Measurements from ENCODE around the gene APP.

DNA sequence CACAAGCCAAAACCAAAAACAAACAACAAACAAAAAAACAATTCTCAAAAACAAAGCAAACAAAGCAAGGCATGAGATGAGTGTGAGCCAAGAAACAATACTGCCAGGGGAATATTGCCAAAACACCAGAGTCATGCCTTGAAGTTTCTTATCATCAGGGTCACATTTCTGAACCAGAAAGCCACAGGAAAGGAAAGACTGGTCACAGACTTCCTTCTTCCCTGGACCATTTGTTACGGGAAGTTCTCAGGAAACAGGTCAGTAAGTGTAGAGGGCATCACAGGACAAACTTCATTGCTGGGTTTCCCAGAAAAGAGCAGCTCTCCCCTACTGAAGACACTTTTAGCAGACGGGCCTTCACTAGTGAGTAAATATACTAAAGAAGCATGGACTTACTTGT, 244.6 kb downstream of the APP start:
- no peak for TF ChIP-seq EZH2 (IDR thresholded peaks at IDR 0.05; ENCODE audit: borderline replicate concordance, low read depth, low read length, poor library complexity, severe bottlenecking)
- TF ChIP-seq, protein P1, sequence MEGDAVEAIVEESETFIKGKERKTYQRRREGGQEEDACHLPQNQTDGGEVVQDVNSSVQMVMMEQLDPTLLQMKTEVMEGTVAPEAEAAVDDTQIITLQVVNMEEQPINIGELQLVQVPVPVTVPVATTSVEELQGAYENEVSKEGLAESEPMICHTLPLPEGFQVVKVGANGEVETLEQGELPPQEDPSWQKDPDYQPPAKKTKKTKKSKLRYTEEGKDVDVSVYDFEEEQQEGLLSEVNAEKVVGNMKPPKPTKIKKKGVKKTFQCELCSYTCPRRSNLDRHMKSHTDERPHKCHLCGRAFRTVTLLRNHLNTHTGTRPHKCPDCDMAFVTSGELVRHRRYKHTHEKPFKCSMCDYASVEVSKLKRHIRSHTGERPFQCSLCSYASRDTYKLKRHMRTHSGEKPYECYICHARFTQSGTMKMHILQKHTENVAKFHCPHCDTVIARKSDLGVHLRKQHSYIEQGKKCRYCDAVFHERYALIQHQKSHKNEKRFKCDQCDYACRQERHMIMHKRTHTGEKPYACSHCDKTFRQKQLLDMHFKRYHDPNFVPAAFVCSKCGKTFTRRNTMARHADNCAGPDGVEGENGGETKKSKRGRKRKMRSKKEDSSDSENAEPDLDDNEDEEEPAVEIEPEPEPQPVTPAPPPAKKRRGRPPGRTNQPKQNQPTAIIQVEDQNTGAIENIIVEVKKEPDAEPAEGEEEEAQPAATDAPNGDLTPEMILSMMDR (conservative IDR thresholded peaks at IDR 0.05; ENCODE audit: low read depth, low read length): no peak

All from A673 (cell line).